ENCODE measurements around the gene CRIM1.

CRIM1 gene

GRCh38 chr2:36534275-36534799 lies 178.8 kb downstream of the CRIM1 start:
- DNase-seq = no peak

DNA sequence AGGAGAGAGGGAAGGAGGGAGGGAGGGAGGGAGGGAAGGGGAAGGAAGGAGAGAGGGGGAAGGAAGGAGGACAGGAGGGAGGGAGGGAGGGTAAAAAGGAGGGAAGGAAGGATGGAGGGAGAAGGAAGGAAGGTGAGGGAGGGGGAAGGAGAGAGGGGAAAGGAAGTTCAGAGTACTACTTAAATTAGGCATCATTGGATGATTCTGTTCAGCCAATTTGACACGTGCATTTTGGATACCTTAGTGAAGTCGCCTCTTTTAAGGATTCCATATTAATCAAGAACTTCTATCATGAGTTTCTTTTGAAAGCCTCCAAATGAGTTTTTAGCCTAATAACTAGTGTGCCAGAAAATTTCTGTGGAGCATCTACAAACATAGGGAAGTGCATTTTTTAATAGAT lies 179.5 kb downstream of the CRIM1 start:
- no peak for DNase-seq

GRCh38 chr2:36536776-36537175 lies 181.2 kb downstream of the CRIM1 start:
- no peak for DNase-seq

DNA sequence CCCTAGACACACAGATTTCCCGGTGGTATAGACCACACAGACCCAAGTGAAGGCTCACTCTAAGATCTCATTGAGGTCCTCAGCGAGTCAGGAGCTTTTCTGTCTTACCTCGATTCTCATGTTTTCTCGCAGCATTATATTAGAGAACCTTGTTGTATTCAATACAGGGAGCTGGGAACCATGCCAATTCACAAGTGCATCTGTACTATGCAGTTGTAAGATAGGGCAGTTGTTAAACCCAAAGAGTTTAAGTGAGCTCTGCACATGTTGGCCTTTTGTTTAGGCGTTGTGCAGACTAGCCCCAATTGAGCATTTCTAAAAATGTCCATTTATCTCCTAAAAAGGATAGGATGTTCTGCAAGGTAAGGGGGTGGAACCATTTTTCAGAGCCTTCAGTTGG lies 182.8 kb downstream of the CRIM1 start:
- DNase-seq = no peak

DNA sequence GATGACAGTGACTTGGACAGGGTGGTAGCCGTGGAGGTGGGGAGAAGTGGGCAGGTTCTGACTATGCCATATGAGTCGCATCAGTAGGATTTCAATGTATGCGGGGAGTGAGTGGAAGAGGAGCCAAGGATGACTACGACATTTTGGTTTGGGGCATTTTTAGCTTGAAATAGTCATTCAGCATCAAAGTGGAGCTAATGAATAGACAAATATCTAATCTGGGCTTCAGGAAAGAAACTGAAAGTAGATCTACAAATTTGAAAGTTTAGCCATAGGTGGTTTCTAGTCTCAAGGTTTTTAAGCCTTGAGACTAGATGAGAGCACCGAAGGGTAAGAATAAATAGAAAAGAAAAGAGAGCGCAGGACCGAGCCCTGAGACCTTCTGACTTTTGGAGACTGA lies 184.1 kb downstream of the CRIM1 start:
- DNase-seq = no peak

DNA sequence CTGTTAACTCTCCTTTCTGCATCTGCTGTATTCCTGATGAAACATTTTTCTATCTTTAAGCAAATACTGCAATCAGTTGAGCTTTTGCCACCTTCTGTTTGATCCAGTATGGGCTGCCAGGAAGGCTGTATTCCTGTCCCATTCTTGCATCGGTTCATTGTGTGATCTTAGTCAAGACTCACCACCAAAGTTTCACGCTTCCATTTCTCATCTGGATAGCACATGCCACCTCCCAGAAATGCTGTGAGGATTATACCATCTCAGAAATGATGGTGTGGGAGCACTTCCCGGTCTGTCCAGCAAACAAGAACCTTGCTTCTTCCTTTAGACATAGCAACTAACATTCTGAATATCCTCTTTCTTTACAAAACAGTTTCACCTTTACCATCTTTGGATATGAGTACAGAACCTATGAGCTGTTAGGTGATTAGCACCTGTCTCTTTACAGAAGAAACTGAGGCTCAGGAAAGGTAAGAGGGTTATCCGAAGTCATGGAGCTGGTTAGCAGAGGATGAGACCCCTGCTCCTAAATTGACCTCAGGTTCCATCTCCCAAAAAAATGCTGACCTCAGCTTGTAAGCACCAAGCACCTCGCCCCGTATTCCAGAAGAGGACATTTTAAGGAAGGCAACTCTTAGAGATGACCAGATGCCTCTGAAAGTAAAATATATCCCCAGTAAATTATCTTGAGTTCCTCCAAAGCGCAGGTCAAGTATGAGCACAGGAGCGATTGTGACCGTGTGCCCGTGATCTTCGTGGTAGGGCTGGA lies 185.6 kb downstream of the CRIM1 start:
- DNase-seq = no peak

DNA sequence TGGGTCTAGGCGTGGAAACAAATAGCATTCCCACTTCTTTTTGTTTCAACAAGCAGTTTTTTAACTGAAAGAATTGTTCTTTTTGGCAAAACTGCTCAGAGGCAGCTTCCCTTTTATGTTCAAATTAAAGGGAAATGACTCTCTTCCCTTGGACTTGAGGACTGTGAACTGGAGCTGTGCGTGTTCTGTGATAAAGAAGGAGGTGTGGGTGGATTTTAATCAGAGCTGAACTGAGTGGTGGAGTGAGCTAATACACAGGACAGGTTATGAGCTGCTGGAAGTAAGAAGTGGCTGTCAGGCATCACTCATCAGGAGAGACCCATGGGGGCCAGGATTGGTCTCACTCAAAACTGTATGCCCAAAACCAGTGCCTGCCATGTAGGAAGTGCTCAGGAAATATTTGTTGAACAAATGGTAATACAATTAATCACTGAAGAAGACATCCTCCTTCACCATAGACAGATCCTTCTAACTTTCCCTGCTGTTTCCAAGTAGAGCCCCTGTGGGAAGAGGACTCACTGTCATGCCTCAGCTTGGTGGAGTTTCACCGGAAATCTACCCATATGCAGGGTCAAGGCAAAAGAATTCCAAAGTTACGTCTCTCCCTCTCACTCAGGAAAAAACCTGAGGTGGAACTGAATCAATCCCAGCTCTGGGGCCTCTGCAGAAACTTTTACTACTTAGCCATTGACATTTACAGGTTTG lies 186.5 kb downstream of the CRIM1 start:
- DNase-seq = no peak

GRCh38 chr2:36544638-36545338 lies 189.2 kb downstream of the CRIM1 start:
- no peak for DNase-seq

GRCh38 chr2:36545871-36546416 lies 190.4 kb downstream of the CRIM1 start:
- no peak for DNase-seq

DNA sequence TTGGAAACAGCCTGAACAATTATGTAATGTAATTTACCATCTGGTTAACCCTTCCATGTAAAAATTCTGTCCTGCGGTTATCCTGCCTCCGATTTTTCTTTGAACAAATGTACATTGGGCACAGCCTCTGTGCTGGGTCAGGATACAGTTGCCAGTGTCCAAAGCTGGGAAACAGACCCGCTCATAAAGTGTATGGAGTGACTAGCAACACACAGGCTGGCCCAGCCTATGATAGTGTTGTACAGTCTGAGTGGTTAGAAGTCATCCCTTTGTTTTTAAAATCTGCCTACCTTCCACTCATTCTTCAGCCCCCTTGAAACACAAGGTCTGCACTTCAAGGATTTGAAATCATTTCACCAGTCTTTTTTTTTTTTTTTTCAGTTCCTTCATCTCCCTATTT lies 192.3 kb downstream of the CRIM1 start:
- DNase-seq = no peak

GRCh38 chr2:36549165-36549574 lies 193.6 kb downstream of the CRIM1 start:
- DNase-seq = no peak

- no peak for DNase-seq
Measured at GRCh38 chr2:36550006-36550405, 194.4 kb downstream of the CRIM1 start.

- DNase-seq = no peak
Measured at GRCh38 chr2:36553683-36554082, 198.1 kb downstream of the CRIM1 start.

GRCh38 chr2:36554531-36554930 lies 199.0 kb downstream of the CRIM1 start:
- DNase-seq = no peak

- DNase-seq = no peak
Measured at GRCh38 chr2:36555789-36556188, 200.2 kb downstream of the CRIM1 start.

DNA sequence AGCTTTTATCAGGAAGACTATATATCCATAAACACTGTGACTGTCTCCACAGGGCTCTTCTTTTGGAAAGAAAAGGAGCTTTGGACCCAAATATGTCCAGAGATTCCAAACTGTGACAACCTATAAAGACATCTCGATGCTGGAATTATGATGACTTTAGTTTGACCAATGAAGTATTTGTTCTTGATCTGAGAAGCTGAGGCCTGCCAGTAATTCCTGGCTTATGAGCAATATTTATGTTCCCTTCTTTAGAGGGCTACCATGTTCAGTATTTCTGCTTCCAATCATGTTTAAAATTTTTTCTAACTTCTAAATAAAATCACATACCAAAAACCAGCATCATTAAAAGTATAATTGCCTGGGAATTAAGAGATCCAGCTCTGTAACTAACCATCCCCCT lies 201.3 kb downstream of the CRIM1 start:
- DNase-seq = no peak

DNA sequence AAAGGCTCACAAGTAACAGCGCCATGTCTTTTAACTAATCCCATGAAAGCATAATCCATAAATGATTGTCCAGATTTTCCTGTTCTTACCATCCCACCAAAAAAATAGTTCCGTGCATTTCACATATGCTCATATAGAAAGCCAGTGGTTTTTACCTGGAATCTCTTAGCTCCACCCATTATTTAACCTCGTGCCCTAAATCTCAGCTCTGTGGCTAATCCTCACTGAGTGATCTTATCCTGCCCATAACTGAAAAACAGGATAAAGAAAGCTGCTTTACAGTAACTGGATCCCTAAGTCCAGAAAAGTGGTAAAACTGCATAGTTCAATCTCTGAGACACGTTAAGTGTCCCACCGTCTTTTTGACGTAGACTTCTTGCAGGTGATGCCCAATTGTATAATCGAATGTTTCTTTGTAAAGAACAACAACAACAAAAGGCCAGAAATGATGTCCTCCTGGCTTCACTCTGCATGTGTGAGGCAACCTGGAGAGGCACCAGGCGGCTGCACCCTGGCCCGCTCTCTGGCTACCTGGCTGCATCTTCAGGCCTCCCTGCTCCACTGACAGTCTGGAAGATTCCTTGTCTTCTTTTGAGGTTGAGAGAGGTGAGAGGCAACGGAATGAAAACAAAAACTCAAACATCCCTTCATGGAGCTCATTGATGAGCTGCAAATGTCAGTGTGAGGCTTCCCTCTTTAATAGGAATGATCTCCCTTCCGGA lies 203.8 kb downstream of the CRIM1 start:
- DNase-seq = no peak

GRCh38 chr2:36560726-36561125 lies 205.1 kb downstream of the CRIM1 start:
- DNase-seq = no peak

DNA sequence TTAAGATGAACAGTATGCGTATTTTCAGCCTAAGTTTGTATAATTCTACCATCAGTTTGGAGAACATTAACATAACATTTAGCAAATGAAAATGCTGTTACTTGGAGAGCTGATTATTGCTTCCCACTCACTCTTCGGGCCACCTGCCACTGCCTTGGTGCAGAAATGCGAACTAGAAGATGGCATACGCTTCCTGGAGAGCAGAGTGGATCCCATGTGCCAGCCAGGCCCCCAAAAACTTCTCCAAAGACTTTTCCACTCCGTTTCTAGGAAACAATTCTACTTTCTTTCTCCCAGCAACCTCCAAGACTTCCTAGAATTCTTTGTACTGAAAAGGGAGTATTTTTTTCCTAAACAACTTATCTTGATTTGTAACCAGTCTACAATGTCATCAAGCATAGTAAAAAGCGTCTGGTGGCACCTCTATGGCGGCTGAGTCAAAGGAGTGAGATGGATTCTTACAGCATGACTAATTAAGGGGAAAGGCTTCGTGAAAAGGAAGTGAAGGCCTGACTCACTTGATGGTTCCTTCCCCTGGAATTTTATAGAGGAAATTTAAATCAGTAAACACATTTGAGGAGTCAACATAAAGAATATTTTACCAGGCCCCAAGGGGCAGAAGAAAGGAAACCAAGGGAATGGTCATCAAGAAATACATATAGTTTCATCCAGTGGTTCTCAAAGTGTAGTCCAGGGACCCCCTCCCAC lies 205.8 kb downstream of the CRIM1 start:
- no peak for DNase-seq

- no peak for DNase-seq
Measured at GRCh38 chr2:36562240-36562639, 206.7 kb downstream of the CRIM1 start.

DNA sequence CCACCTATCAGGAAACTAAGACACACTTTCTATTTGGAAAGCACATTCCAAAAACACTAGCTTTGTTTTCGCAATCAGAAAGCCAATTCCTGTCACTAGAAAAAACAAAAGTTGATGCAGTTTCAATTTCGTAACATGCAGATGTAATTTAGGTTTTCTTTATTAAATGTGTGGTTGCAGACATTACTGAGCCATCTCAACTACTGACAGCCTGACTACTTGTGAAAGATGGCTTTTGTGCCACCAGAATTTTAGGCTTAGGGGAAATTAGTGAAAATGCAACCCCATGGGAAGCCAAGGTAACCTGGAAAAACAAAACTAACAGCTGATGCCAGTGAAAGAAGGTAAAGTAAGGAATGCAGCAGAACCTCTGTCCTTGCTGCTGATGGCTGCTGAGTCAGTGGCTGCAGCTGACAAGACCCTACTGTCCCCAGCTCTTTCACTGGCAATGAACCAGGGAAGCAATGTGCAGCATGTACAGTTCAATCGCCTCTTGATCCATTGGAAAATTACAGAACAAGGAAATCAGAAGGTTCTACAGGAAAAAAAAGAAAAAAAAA lies 207.5 kb downstream of the CRIM1 start:
- DNase-seq = no peak
